GM18868 (cell line): ENCODE results near the gene SCFD2.
A peak's percentile ranks its signal among the peaks of the same experiment; 100 is the strongest.

Experiments used
- ATAC-seq: cut with Tn5 transposase; IDR thresholded peaks from one replicate; pipeline ENCODE4 v1.9.1; 2021; ENCODE audit warnings: mild to moderate bottlenecking, moderate library complexity; ENCODE audit not compliant: unreplicated experiment

The SCFD2 gene

GRCh38 chr4:53019485-53020382 is 346.1 kb downstream of the SCFD2 start:
- no peak for ATAC-seq

- ATAC-seq: no peak
These were observed 347.4 kb downstream of the SCFD2 start for GRCh38 chr4:53018471-53018870.

- no peak for ATAC-seq
These were observed 349.6 kb downstream of the SCFD2 start for GRCh38 chr4:53016099-53016820.

GRCh38 chr4:53015681-53016080 is 350.2 kb downstream of the SCFD2 start:
- ATAC-seq: no peak

- no peak for ATAC-seq
These were observed 351.0 kb downstream of the SCFD2 start for GRCh38 chr4:53014881-53015280.

GRCh38 chr4:53013873-53014775 is 351.7 kb downstream of the SCFD2 start:
- no peak for ATAC-seq

- ATAC-seq: peak; percentile 64
These were observed 353.1 kb downstream of the SCFD2 start for GRCh38 chr4:53012738-53013137.

- ATAC-seq: no peak
These were observed 354.5 kb downstream of the SCFD2 start for GRCh38 chr4:53011259-53011905.

- ATAC-seq: no peak
These were observed 355.5 kb downstream of the SCFD2 start for GRCh38 chr4:53010318-53010717.

GRCh38 chr4:53009824-53010223 is 356.0 kb downstream of the SCFD2 start:
- ATAC-seq: peak; percentile 75

GRCh38 chr4:53007024-53007423 is 358.8 kb downstream of the SCFD2 start:
- no peak for ATAC-seq

GRCh38 chr4:53005808-53006207 is 360.1 kb downstream of the SCFD2 start:
- ATAC-seq: no peak

GRCh38 chr4:53005149-53005546 is 360.7 kb downstream of the SCFD2 start:
- peak; percentile 13 for ATAC-seq

- ATAC-seq: peak; percentile 65
These were observed 361.2 kb downstream of the SCFD2 start for GRCh38 chr4:53004497-53005148.

- ATAC-seq: no peak
These were observed 361.9 kb downstream of the SCFD2 start for GRCh38 chr4:53003959-53004358.

GRCh38 chr4:53000560-53000959 is 365.3 kb downstream of the SCFD2 start:
- no peak for ATAC-seq

- no peak for ATAC-seq
These were observed 366.2 kb downstream of the SCFD2 start for GRCh38 chr4:52999626-53000025.

- ATAC-seq: no peak
These were observed 367.4 kb downstream of the SCFD2 start for GRCh38 chr4:52998413-52998812.

- no peak for ATAC-seq
These were observed 368.8 kb downstream of the SCFD2 start for GRCh38 chr4:52997132-52997416.
